Esophagus squamous epithelium (tissue), 5 donors: Measurements from ENCODE around the gene CD44. TPM values are rescaled to one million over a fixed set of nuclear protein-coding genes. Genes with fewer than 3 reads are reported as not detected.
A peak's percentile ranks its signal among the peaks of the same experiment; 100 is the strongest.
"Not testable (repeated sequence)": the region's sequence is repeated elsewhere in the genome, so short reads cannot be mapped to it uniquely, and the experiment has no call there.

Experiments
- DNase-seq: peaks from one replicate; lab custom pipeline; 2025; lab: John Stamatoyannopoulos, UW
- H3K27ac ChIP-seq, 4 donors: fragments of 200-600 bp; sonication (generic); one replicate each; pipeline ENCODE4 v1.5.1; 2016 to 2019; ENCODE audit warnings: mild to moderate bottlenecking in 1 of 4
- H3K27me3 ChIP-seq, 4 donors: fragments of 200-600 bp; sonication (generic); 1 replicate in 3 of 4; 2 replicates in 1 of 4; pipeline versions ENCODE4 v1.5.1 to v1.6.0; 2017 to 2021; ENCODE audit warnings: antibody characterized with exemption in 1 of 4
- H3K36me3 ChIP-seq, 3 donors: fragments of 200-600 bp; sonication (generic); one replicate each; pipeline ENCODE4 v1.5.1; 2016 to 2019
- H3K4me1 ChIP-seq, 3 donors: fragments of 200-600 bp; sonication (generic); one replicate each; pipeline ENCODE4 v1.5.1; 2017 to 2019
- H3K4me3 ChIP-seq, 4 donors: fragments of 200-600 bp; sonication (generic); 1 replicate in 3 of 4; 2 replicates in 1 of 4; pipeline ENCODE4 v1.5.1; 2016 to 2019; ENCODE audit warnings: mild to moderate bottlenecking in 2 of 4, moderate library complexity in 1 of 4
- H3K9me3 ChIP-seq, 3 donors: fragments of 200-600 bp; sonication (generic); one replicate each; pipeline ENCODE4 v1.5.1; 2016 to 2019
- CTCF ChIP-seq, 6 experiments: fragments of 450-650 bp in 4 of 6; fragments of 200-600 bp in 2 of 6; sonication (generic) in 2 of 6; IDR thresholded peaks; one replicate each; pipeline ENCODE4 v1.5.1; 2016 to 2019; ENCODE audit warnings: antibody characterized with exemption in 6 of 6, mild to moderate bottlenecking in 4 of 6, moderate library complexity in 4 of 6
- POLR2A ChIP-seq, 4 donors: fragments of 450-650 bp; IDR thresholded peaks; one replicate each; pipeline ENCODE4 v1.6.1; 2017; ENCODE audit warnings: antibody characterized with exemption in 4 of 4, mild to moderate bottlenecking in 4 of 4, moderate library complexity in 3 of 4
- WGBS, 2 donors: methylation state at CpG; one replicate each; pipeline ENCODE4 v1.1.5; 2018; 5-methylcytosine and 5-hydroxymethylcytosine counted together
- intact Hi-C: fragments of 100-400 bp; cut with DNase I; formaldehyde crosslinking; loops from one replicate; pipeline ENCODE4 v1.15.0; 2022
- total RNA-seq, 4 donors: library from RNA; depleted of rRNA; stranded (reverse); fragments of >200 nt; gene quantifications; one replicate each; pipeline ENCODE4 v1.1.0, GENCODE V29; 2016
- donor health status: DM: yes; HTN: yes; CAD: no.

The CD44 gene
- total RNA-seq, 4 donors from 2014 or later = 418 to 565 (median 463) TPM

DNA sequence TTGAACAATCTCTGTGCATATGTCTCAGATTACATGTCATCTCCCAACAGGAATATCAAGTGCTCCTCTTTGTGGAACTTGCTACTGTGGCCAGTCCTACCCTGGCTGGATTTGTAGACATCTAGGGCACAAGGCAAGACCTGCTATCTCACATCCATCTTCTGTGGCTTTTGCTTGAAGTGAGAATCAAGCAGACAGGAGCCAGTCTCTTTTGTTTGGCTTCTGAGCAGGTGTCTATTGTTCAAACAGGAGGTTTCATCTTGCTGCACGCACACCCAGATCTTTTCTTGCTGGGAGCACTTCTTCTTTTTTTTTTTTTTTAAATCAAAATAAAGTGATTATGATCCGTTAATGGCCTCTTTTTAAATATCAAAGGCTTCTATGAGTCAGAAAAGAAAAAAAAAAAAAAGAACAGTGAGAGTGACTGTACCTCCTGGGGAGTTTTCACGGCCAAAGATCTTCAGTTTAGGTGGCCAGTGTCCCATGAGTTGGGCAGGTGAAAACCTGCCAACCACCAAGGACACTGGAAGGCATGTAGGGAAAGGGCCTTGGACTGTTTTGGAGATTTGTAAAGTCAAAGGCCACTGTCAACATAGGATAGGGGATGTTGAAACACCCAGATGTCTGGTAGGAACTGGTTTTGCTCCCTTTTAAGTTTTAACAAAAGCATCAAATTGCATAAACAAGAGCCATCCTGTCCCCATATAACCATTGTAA is 78.1 kb downstream of the CD44 start:
- Histone ChIP-seq H3K4me3 (no peak overlapping the region), H3K36me3 (peaks cover 6 to 97% (median 12%) of the 10 kb centered on the region in 3 donors), H3K4me1 (peaks cover 0 to 80% (median 42%) of the 10 kb centered on the region in 3 donors), H3K27me3 (no peaks in the 10 kb centered on the region), H3K27ac (peak overlapping the region; percentile 33 to 58 (median 53)), H3K9me3 (no peaks in the 10 kb centered on the region)
- 15 to 43% methylated on average over 3 of the region's 3 CpGs for WGBS, 2 donors
- no peak for TF ChIP-seq CTCF (IDR thresholded peaks at IDR 0.05)
- intact Hi-C loops = no loop called here
- no peak for DNase-seq

DNA sequence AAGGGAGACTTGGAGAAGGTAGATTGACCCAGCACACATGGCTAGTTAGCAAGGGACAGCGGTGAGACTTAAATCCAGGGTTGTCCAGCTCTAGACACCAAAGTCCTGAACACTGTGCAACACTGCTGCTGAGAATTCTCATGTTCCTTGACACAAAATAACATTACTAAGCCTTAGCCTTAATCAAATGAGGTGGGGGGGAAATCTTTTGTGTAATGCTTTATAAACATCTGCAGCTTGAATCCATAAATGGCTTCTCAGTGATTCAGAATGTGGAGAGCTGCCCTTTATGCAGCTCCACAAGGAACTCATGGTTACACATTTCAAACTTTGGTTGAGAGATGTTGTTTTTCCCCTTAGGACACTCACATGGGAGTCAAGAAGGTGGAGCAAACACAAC is 80.0 kb downstream of the CD44 start:
- DNase-seq = no peak
- WGBS, 2 donors = 75 to 93% methylated on average over 1 of the region's 1 CpG
- Histone ChIP-seq H3K4me3 (no peak overlapping the region), H3K4me1 (peaks cover 0 to 75% (median 36%) of the 10 kb centered on the region in 3 donors), H3K36me3 (peaks cover 6 to 98% (median 20%) of the 10 kb centered on the region in 3 donors), H3K27me3 (no peaks in the 10 kb centered on the region), H3K9me3 (no peaks in the 10 kb centered on the region), H3K27ac (peak overlapping the region in 3 of 4 donors; percentile 40 to 69 (median 57))
- TF ChIP-seq POLR2A (IDR thresholded peaks at IDR 0.05) (no peak), CTCF (IDR thresholded peaks at IDR 0.05) (no peak)
- intact Hi-C loops = no loop called here

DNA sequence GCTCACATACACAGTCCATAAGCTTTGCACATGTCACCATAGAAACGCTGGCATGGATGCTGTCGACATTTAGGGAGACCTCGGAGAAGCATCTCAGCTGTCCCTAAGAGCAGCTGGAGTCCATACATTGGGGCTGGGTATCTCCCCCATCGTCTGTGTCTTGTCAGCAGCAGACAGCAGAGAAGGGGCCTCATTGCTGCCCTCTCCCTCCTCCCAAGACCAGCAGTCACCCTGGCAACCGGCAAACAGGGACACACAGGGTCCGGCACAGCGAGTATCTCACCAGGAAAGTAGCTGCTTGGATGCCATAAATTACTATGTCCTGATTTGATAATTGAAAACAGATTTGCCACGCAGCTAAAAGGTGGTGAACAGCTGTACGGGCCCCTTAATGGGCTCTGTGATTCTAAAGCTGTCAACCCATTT is 84.4 kb downstream of the CD44 start:
- TF ChIP-seq CTCF (IDR thresholded peaks at IDR 0.05) (no peak), POLR2A (IDR thresholded peaks at IDR 0.05) (no peak)
- H3K27me3 ChIP-seq = no peaks in the 10 kb centered on the region
- no peak overlapping the region for H3K4me3 ChIP-seq
- no peaks in the 10 kb centered on the region for H3K9me3 ChIP-seq
- intact Hi-C loops = no loop called here
- peak overlapping the region in 3 of 4 donors; percentile 9 to 45 (median 27) for H3K27ac ChIP-seq
- WGBS, 2 donors = 71 to 74% methylated on average over 5 to 9 of the region's 9 CpGs
- no peak for DNase-seq
- peaks cover 0 to 37% (median 4%) of the 10 kb centered on the region in 3 donors for H3K4me1 ChIP-seq
- H3K36me3 ChIP-seq = peaks cover 6 to 100% (median 26%) of the 10 kb centered on the region in 3 donors

GRCh38 chr11:35223991-35224390 is 85.0 kb downstream of the CD44 start:
- no peak overlapping the region for H3K4me3 ChIP-seq
- no peak for TF ChIP-seq POLR2A (IDR thresholded peaks at IDR 0.05)
- no peak for TF ChIP-seq CTCF (IDR thresholded peaks at IDR 0.05)
- intact Hi-C loops = no loop called here

DNA sequence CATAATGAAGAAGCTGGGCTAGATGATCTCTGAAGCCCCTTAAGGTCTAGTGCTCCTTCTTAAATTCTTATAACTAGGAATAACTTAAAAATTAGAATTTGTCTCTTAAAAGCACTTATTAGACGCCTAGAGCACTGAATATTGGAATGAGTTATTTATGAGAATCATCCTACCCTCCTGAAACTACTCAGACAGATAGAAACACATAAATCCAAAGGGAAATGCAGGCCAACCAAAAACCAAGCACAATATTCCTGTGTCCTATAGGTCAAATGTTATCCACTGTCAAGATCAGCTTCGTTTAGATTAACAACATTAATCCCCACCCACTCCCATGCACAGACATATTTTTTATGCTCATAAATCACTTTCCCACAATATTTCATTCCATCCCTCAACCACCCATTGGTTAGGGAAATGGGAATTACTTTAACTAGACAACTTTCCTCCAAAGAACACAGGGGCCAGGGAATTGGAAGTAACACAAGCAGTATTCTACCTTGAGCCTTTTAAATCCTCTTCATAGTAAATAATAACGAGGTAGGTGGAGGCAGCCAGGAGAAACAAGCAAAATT is 87.1 kb downstream of the CD44 start:
- TF ChIP-seq POLR2A (IDR thresholded peaks at IDR 0.05) (no peak), CTCF (IDR thresholded peaks at IDR 0.05) (no peak)
- H3K27ac ChIP-seq = no peak overlapping the region
- 55 to 65% methylated on average over 3 of the region's 3 CpGs for WGBS, 2 donors
- H3K9me3 ChIP-seq = no peaks in the 10 kb centered on the region
- peaks cover 0 to 100% (median 38%) of the 10 kb centered on the region in 3 donors for H3K36me3 ChIP-seq
- H3K4me3 ChIP-seq = no peak overlapping the region
- no peaks in the 10 kb centered on the region for H3K27me3 ChIP-seq
- no peak for DNase-seq
- H3K4me1 ChIP-seq = peaks cover 0 to 24% (median 4%) of the 10 kb centered on the region in 3 donors
- intact Hi-C loops = no loop called here

More at GRCh38 chr11:35223991-35224390, 85.0 kb downstream of the CD44 start:
- peaks cover 0 to 33% (median 4%) of the 10 kb centered on the region in 3 donors for H3K4me1 ChIP-seq
- no peaks in the 10 kb centered on the region for H3K27me3 ChIP-seq
- peaks cover 6 to 100% (median 32%) of the 10 kb centered on the region in 3 donors for H3K36me3 ChIP-seq
- no peak for DNase-seq
- peak overlapping the region in 2 of 4 donors; percentile 9 to 45 for H3K27ac ChIP-seq
- no peaks in the 10 kb centered on the region for H3K9me3 ChIP-seq
- 80 to 82% methylated on average over 1 of the region's 1 CpG for WGBS, 2 donors

DNA sequence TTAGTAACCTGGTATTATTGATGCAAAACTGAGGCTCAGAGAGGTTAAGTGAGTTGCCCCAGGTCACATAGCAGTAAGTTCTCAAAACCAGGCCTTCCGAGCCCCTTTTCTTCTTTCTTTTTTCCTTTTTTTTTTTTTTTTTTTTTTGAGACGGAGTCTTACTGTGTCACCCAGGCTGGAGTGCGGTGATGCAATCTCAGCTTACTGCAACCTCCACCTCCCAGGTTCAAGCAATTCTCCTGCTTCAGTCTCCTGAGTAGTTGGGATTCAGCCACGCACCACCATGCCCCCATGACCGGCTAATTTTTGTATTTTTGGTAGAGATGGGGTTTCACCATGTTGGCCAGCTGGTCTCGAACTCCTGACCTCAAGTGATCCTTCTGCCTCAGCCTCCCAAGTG is 87.8 kb downstream of the CD44 start:
- H3K9me3 ChIP-seq, H3K4me3 ChIP-seq, H3K27me3 ChIP-seq, intact Hi-C loops, DNase-seq, H3K27ac ChIP-seq: not testable (repeated sequence)
- peaks cover 0 to 17% (median 0%) of the 10 kb centered on the region in 3 donors for H3K4me1 ChIP-seq
- 83 to 90% methylated on average over 5 of the region's 6 CpGs for WGBS, 2 donors
- peaks cover 0 to 99% (median 32%) of the 10 kb centered on the region in 3 donors for H3K36me3 ChIP-seq
